ENCODE data around the gene SLC9A7.

GRCh38 chrX:46793386-46794143, 34.6 kb upstream of the SLC9A7 start:
- no peak for TF ChIP-seq CTCF (IDR thresholded peaks at IDR 0.05; ENCODE audit: extremely low read depth in 1 of 2, insufficient read depth in 1 of 2, low read depth in 1 of 2, low read length in 2 of 2)
- no peak for TF ChIP-seq MAX (IDR thresholded peaks at IDR 0.05; ENCODE audit: insufficient read depth, insufficient read length)
